ENCODE results near the gene WWOX. TPM values are rescaled to one million over a fixed set of nuclear protein-coding genes. Genes with fewer than 3 reads are reported as not detected.

The WWOX gene
- total RNA-seq, 1 donor from 2014 or later: 12.6 TPM

GRCh38 chr16:79128706-79129105, 1029.3 kb downstream of the WWOX start:
- FAIRE-seq: no peak

GRCh38 chr16:79130616-79131015, 1031.2 kb downstream of the WWOX start:
- no peaks in the 10 kb centered on the region for H3K36me3 ChIP-seq (ENCODE audit: control insufficient read depth, insufficient read depth, low read length)
- no peak for TF ChIP-seq CTCF (IDR thresholded peaks at IDR 0.05; ENCODE audit: insufficient read depth, low read length, severe bottlenecking)
- DNase-seq (ENCODE audit: low read depth): no peak
- H3K4me3 ChIP-seq (ENCODE audit: low read depth, low read length): no peak overlapping the region
- FAIRE-seq: no peak
- no peaks in the 10 kb centered on the region for H3K27me3 ChIP-seq (ENCODE audit: control insufficient read depth, insufficient read depth, low read length)

More at GRCh38 chr16:79128706-79129105, 1029.3 kb downstream of the WWOX start:
- no peak for TF ChIP-seq CTCF (IDR thresholded peaks at IDR 0.05; ENCODE audit: insufficient read depth, low read length, severe bottlenecking)
- Histone ChIP-seq H3K36me3 (ENCODE audit: control insufficient read depth, insufficient read depth, low read length) (no peaks in the 10 kb centered on the region), H3K4me3 (ENCODE audit: low read depth, low read length) (no peak overlapping the region), H3K27me3 (ENCODE audit: control insufficient read depth, insufficient read depth, low read length) (no peaks in the 10 kb centered on the region)
- DNase-seq (ENCODE audit: low read depth): no peak

GRCh38 chr16:79131321-79132075, 1032.0 kb downstream of the WWOX start:
- no peak overlapping the region for H3K4me3 ChIP-seq (ENCODE audit: low read depth, low read length)
- H3K36me3 ChIP-seq (ENCODE audit: control insufficient read depth, insufficient read depth, low read length): no peaks in the 10 kb centered on the region
- FAIRE-seq: no peak
- DNase-seq (ENCODE audit: low read depth): no peak
- H3K27me3 ChIP-seq (ENCODE audit: control insufficient read depth, insufficient read depth, low read length): no peaks in the 10 kb centered on the region
- TF ChIP-seq CTCF (IDR thresholded peaks at IDR 0.05; ENCODE audit: insufficient read depth, low read length, severe bottlenecking): no peak

GRCh38 chr16:79132701-79133100, 1033.2 kb downstream of the WWOX start:
- TF ChIP-seq CTCF (IDR thresholded peaks at IDR 0.05; ENCODE audit: insufficient read depth, low read length, severe bottlenecking): no peak
- FAIRE-seq: no peak
- H3K27me3 ChIP-seq (ENCODE audit: control insufficient read depth, insufficient read depth, low read length): no peaks in the 10 kb centered on the region
- H3K4me3 ChIP-seq (ENCODE audit: low read depth, low read length): no peak overlapping the region
- DNase-seq (ENCODE audit: low read depth): no peak
- H3K36me3 ChIP-seq (ENCODE audit: control insufficient read depth, insufficient read depth, low read length): no peaks in the 10 kb centered on the region

- Histone ChIP-seq H3K27me3 (ENCODE audit: control insufficient read depth, insufficient read depth, low read length) (no peaks in the 10 kb centered on the region), H3K4me3 (ENCODE audit: low read depth, low read length) (no peak overlapping the region), H3K36me3 (ENCODE audit: control insufficient read depth, insufficient read depth, low read length) (no peaks in the 10 kb centered on the region)
- no peak for TF ChIP-seq CTCF (IDR thresholded peaks at IDR 0.05; ENCODE audit: insufficient read depth, low read length, severe bottlenecking)
- DNase-seq (ENCODE audit: low read depth) (no peak), FAIRE-seq (no peak)
Measured at GRCh38 chr16:79134300-79134699, 1034.8 kb downstream of the WWOX start.

- no peak overlapping the region for H3K4me3 ChIP-seq (ENCODE audit: low read depth, low read length)
- FAIRE-seq (no peak), DNase-seq (ENCODE audit: low read depth) (no peak)
- H3K36me3 ChIP-seq (ENCODE audit: control insufficient read depth, insufficient read depth, low read length): no peaks in the 10 kb centered on the region
- no peak for TF ChIP-seq CTCF (IDR thresholded peaks at IDR 0.05; ENCODE audit: insufficient read depth, low read length, severe bottlenecking)
- no peaks in the 10 kb centered on the region for H3K27me3 ChIP-seq (ENCODE audit: control insufficient read depth, insufficient read depth, low read length)
Measured at GRCh38 chr16:79136955-79137354, 1037.5 kb downstream of the WWOX start.

All from bronchial epithelial cell (primary cell).